ENCODE measurements around the gene CCDC12.

CCDC12 gene

GRCh38 chr3:46996689-46997452, 20.3 kb upstream of the CCDC12 start:
- no peak for DNase-seq (ENCODE audit: low spot score)

- no peak for DNase-seq (ENCODE audit: low spot score)
Observed at GRCh38 chr3:46995901-46996562, 19.5 kb upstream of the CCDC12 start.

GRCh38 chr3:46994801-46995731, 18.5 kb upstream of the CCDC12 start:
- peak; percentile 75 for DNase-seq (ENCODE audit: low spot score)

GRCh38 chr3:46993986-46994385, 17.4 kb upstream of the CCDC12 start:
- DNase-seq (ENCODE audit: low spot score): no peak

- DNase-seq (ENCODE audit: low spot score): no peak
Observed at GRCh38 chr3:46993292-46993691, 16.7 kb upstream of the CCDC12 start.

- no peak for DNase-seq (ENCODE audit: low spot score)
Observed at GRCh38 chr3:46992231-46992630, 15.7 kb upstream of the CCDC12 start.

GRCh38 chr3:46991406-46992165, 15.0 kb upstream of the CCDC12 start:
- DNase-seq (ENCODE audit: low spot score): no peak

- no peak for DNase-seq (ENCODE audit: low spot score)
Observed at GRCh38 chr3:46990573-46991374, 14.2 kb upstream of the CCDC12 start.

GRCh38 chr3:46989146-46989810, 12.7 kb upstream of the CCDC12 start:
- no peak for DNase-seq (ENCODE audit: low spot score)

- no peak for DNase-seq (ENCODE audit: low spot score)
Observed at GRCh38 chr3:46988616-46989015, 12.1 kb upstream of the CCDC12 start.

GRCh38 chr3:46987743-46988401, 11.3 kb upstream of the CCDC12 start:
- DNase-seq (ENCODE audit: low spot score): no peak

- no peak for DNase-seq (ENCODE audit: low spot score)
Observed at GRCh38 chr3:46987319-46987742, 10.8 kb upstream of the CCDC12 start.

GRCh38 chr3:46986782-46987310, 10.3 kb upstream of the CCDC12 start:
- no peak for DNase-seq (ENCODE audit: low spot score)

GRCh38 chr3:46986055-46986730, 9.6 kb upstream of the CCDC12 start:
- DNase-seq (ENCODE audit: low spot score): no peak

- no peak for DNase-seq (ENCODE audit: low spot score)
Observed at GRCh38 chr3:46985588-46985987, 9.0 kb upstream of the CCDC12 start.

GRCh38 chr3:46984591-46985459, 8.3 kb upstream of the CCDC12 start:
- DNase-seq (ENCODE audit: low spot score): no peak

- DNase-seq (ENCODE audit: low spot score): no peak
Observed at GRCh38 chr3:46982546-46982945, 6.0 kb upstream of the CCDC12 start.

GRCh38 chr3:46981932-46982471, 5.5 kb upstream of the CCDC12 start:
- DNase-seq (ENCODE audit: low spot score): no peak

All from cerebellar cortex (tissue), 1 donor.